Nephron (organoid): ENCODE results near the gene COMTD1.

Experiments used
- H3K27ac Mint-ChIP-seq, 3 experiments: 2 replicates each; pipeline ENCODE4 v1.8.0; 2020; ENCODE audit warnings: mixed read lengths in 3 of 3, mild to moderate bottlenecking in 2 of 3, moderate library complexity in 1 of 3
- H3K27me3 Mint-ChIP-seq: 2 replicates; pipeline ENCODE4 v1.8.0; 2021; ENCODE audit warnings: low read depth, mild to moderate bottlenecking, moderate library complexity, mixed read lengths
- H3K36me3 Mint-ChIP-seq: 2 replicates; pipeline ENCODE4 v1.8.0; 2020; ENCODE audit warnings: low read depth, mixed read lengths
- H3K4me1 Mint-ChIP-seq: 2 replicates; pipeline ENCODE4 v1.8.0; 2020; ENCODE audit warnings: mixed read lengths
- H3K4me3 Mint-ChIP-seq, 3 experiments: 2 replicates each; pipeline ENCODE4 v1.8.0; 2020; ENCODE audit warnings: mild to moderate bottlenecking in 3 of 3, mixed read lengths in 3 of 3, moderate library complexity in 2 of 3
- H3K9me3 Mint-ChIP-seq: 2 replicates; pipeline ENCODE4 v1.8.0; 2020; ENCODE audit warnings: mixed read lengths
- CTCF ChIP-seq, 3 experiments: fragments of 200-600 bp; sonication (generic); IDR thresholded peaks; one replicate each; pipeline ENCODE4 v1.5.0; 2021; ENCODE audit warnings: antibody characterized with exemption in 3 of 3; ENCODE audit not compliant: unreplicated experiment in 3 of 3

The COMTD1 gene

GRCh38 chr10:75186310-75186709, 49.4 kb downstream of the COMTD1 start:
- no peak overlapping the region for H3K4me3 Mint-ChIP-seq

More at GRCh38 chr10:75186310-75186709, 49.4 kb downstream of the COMTD1 start:
- TF ChIP-seq CTCF (IDR thresholded peaks at IDR 0.05; ENCODE audit: unreplicated experiment in 3 of 3), result no peak
- no peaks in the 10 kb centered on the region for H3K27me3 Mint-ChIP-seq
- H3K27ac Mint-ChIP-seq, result no peak overlapping the region
- H3K4me1 Mint-ChIP-seq, result no peaks in the 10 kb centered on the region
- H3K9me3 Mint-ChIP-seq, result no peaks in the 10 kb centered on the region
- H3K36me3 Mint-ChIP-seq, result peaks cover 11% of the 10 kb centered on the region
